Neural progenitor cell (in vitro differentiated cells): ENCODE measurements around the gene WEE2.

Experiments
- EZH2phosphoT487 ChIP-seq: fragments of 200-600 bp; sonication (generic); IDR thresholded peaks from 2 replicates; pipeline ENCODE4 v1.6.1; 2017; ENCODE audit warnings: antibody characterized with exemption
- TF ChIP-seq, protein P1 (sequence below): fragments of 200-600 bp; sonication (generic); IDR thresholded peaks from 2 replicates; pipeline ENCODE4 v1.5.1; 2017; ENCODE audit warnings: antibody characterized with exemption, mild to moderate bottlenecking

DNA sequence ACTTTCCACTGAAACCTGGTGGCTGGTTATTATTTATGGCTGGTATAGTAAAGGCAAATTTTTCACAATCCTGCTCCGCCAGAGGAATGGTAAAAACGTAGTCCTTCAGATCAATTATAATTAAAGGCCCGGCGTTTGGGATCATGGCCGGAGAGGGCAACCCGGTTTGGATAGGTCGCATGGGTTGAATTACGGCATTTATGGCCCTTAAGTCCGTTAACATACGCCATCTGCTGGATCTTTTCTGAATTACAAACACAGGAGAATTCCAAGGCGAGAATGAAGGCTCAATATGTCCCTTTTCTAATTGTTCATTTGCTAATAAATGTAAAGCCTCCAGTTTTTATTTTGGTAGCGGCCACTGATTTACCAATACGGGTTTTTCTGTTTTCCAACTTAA lies 44.5 kb downstream of the WEE2 start:
- TF ChIP-seq, protein P1, sequence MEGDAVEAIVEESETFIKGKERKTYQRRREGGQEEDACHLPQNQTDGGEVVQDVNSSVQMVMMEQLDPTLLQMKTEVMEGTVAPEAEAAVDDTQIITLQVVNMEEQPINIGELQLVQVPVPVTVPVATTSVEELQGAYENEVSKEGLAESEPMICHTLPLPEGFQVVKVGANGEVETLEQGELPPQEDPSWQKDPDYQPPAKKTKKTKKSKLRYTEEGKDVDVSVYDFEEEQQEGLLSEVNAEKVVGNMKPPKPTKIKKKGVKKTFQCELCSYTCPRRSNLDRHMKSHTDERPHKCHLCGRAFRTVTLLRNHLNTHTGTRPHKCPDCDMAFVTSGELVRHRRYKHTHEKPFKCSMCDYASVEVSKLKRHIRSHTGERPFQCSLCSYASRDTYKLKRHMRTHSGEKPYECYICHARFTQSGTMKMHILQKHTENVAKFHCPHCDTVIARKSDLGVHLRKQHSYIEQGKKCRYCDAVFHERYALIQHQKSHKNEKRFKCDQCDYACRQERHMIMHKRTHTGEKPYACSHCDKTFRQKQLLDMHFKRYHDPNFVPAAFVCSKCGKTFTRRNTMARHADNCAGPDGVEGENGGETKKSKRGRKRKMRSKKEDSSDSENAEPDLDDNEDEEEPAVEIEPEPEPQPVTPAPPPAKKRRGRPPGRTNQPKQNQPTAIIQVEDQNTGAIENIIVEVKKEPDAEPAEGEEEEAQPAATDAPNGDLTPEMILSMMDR: peak; percentile 48
- no peak for TF ChIP-seq EZH2phosphoT487
